ENCODE measurements around the gene SIPA1L3. TPM values are rescaled to one million over a fixed set of nuclear protein-coding genes. Genes with fewer than 3 reads are reported as not detected.

SIPA1L3 gene
- polyA plus RNA-seq, 6 donors from 2014 or later = 9.2 to 43.0 (median 19.5) TPM

- Mint-ChIP-seq H3K9me3 (no peaks in the 10 kb centered on the region), H3K27ac (peak overlapping the region; percentile 80 to 99 (median 88)), H3K27me3 (no peaks in the 10 kb centered on the region), H3K4me3 (peak overlapping the region in 5 of 8 donors; percentile 0 to 70 (median 21)), H3K4me1 (peaks cover 64 to 85% (median 85%) of the 10 kb centered on the region in 3 donors), H3K36me3 (peaks cover 1 to 3% of the 10 kb centered on the region in 2 donors)
- ATAC-seq (ENCODE audit: low read depth in 2 of 2) = no peak
- DNase-seq = no peak
Observed at GRCh38 chr19:37988758-37989635, 82.0 kb downstream of the SIPA1L3 start.

GRCh38 chr19:37989855-37990254 lies 82.8 kb downstream of the SIPA1L3 start:
- Mint-ChIP-seq H3K4me1 (peaks cover 59 to 85% (median 84%) of the 10 kb centered on the region in 3 donors), H3K9me3 (no peaks in the 10 kb centered on the region), H3K27ac (peak overlapping the region in 4 of 6 donors; percentile 36 to 82 (median 75)), H3K4me3 (peak overlapping the region in 3 of 8 donors; percentile 28 to 77 (median 44)), H3K27me3 (no peaks in the 10 kb centered on the region), H3K36me3 (peaks cover 8 to 10% of the 10 kb centered on the region in 2 donors)
- ATAC-seq (ENCODE audit: low read depth in 2 of 2) (no peak), DNase-seq (no peak)

GRCh38 chr19:37990362-37990761 lies 83.4 kb downstream of the SIPA1L3 start:
- no peaks in the 10 kb centered on the region for H3K27me3 Mint-ChIP-seq
- H3K4me1 Mint-ChIP-seq = peaks cover 58 to 85% (median 84%) of the 10 kb centered on the region in 3 donors
- peak overlapping the region; percentile 36 to 84 (median 75) for H3K27ac Mint-ChIP-seq

GRCh38 chr19:37991176-37991835 lies 84.3 kb downstream of the SIPA1L3 start:
- no peaks in the 10 kb centered on the region for H3K27me3 Mint-ChIP-seq
- ATAC-seq (ENCODE audit: low read depth in 2 of 2) (no peak), DNase-seq (no peak)
- H3K9me3 Mint-ChIP-seq = no peaks in the 10 kb centered on the region
- peaks cover 10 to 15% of the 10 kb centered on the region in 2 donors for H3K36me3 Mint-ChIP-seq
- H3K4me1 Mint-ChIP-seq = peaks cover 54 to 85% (median 82%) of the 10 kb centered on the region in 3 donors
- H3K4me3 Mint-ChIP-seq = peak overlapping the region in 5 of 8 donors; percentile 21 to 78 (median 51)
- H3K27ac Mint-ChIP-seq = peak overlapping the region; percentile 9 to 97 (median 70)

More at GRCh38 chr19:37990362-37990761, 83.4 kb downstream of the SIPA1L3 start:
- peaks cover 10 to 13% of the 10 kb centered on the region in 2 donors for H3K36me3 Mint-ChIP-seq
- DNase-seq = no peak
- ATAC-seq (ENCODE audit: low read depth in 2 of 2) = no peak
- H3K4me3 Mint-ChIP-seq = peak overlapping the region in 2 of 8 donors; percentile 28 to 47
- no peaks in the 10 kb centered on the region for H3K9me3 Mint-ChIP-seq

- H3K4me1 Mint-ChIP-seq = peaks cover 49 to 83% (median 76%) of the 10 kb centered on the region in 3 donors
- H3K36me3 Mint-ChIP-seq = peaks cover 10 to 15% of the 10 kb centered on the region in 2 donors
- no peaks in the 10 kb centered on the region for H3K9me3 Mint-ChIP-seq
- peak overlapping the region in 5 of 8 donors; percentile 21 to 78 (median 51) for H3K4me3 Mint-ChIP-seq
- H3K27me3 Mint-ChIP-seq = no peaks in the 10 kb centered on the region
- peak overlapping the region in 5 of 6 donors; percentile 9 to 89 (median 49) for H3K27ac Mint-ChIP-seq
- DNase-seq (no peak), ATAC-seq (ENCODE audit: low read depth in 2 of 2) (peak; percentile 51 to 62)
Observed at GRCh38 chr19:37991841-37992248, 84.8 kb downstream of the SIPA1L3 start.

GRCh38 chr19:37992761-37993160 lies 85.8 kb downstream of the SIPA1L3 start:
- no peaks in the 10 kb centered on the region for H3K27me3 Mint-ChIP-seq
- peak overlapping the region in 2 of 6 donors; percentile 41 to 54 for H3K27ac Mint-ChIP-seq
- DNase-seq (no peak), ATAC-seq (ENCODE audit: low read depth in 2 of 2) (no peak)
- H3K4me3 Mint-ChIP-seq = no peak overlapping the region
- H3K9me3 Mint-ChIP-seq = no peaks in the 10 kb centered on the region
- peaks cover 10 to 15% of the 10 kb centered on the region in 2 donors for H3K36me3 Mint-ChIP-seq
- peaks cover 42 to 82% (median 67%) of the 10 kb centered on the region in 3 donors for H3K4me1 Mint-ChIP-seq

GRCh38 chr19:37994823-37995130 lies 87.8 kb downstream of the SIPA1L3 start:
- Mint-ChIP-seq H3K4me3 (no peak overlapping the region), H3K36me3 (peaks cover 15 to 16% of the 10 kb centered on the region in 2 donors), H3K27ac (peak overlapping the region in 5 of 6 donors; percentile 29 to 92 (median 58)), H3K27me3 (no peaks in the 10 kb centered on the region), H3K9me3 (no peaks in the 10 kb centered on the region), H3K4me1 (peaks cover 43 to 85% (median 65%) of the 10 kb centered on the region in 3 donors)
- ATAC-seq (ENCODE audit: low read depth in 2 of 2) = no peak
- no peak for DNase-seq

- H3K36me3 Mint-ChIP-seq = peaks cover 15 to 16% of the 10 kb centered on the region in 2 donors
- H3K27ac Mint-ChIP-seq = peak overlapping the region in 4 of 6 donors; percentile 29 to 88 (median 54)
- H3K4me3 Mint-ChIP-seq = no peak overlapping the region
- ATAC-seq (ENCODE audit: low read depth in 2 of 2) (no peak), DNase-seq (no peak)
- no peaks in the 10 kb centered on the region for H3K27me3 Mint-ChIP-seq
- H3K9me3 Mint-ChIP-seq = no peaks in the 10 kb centered on the region
- H3K4me1 Mint-ChIP-seq = peaks cover 43 to 85% (median 63%) of the 10 kb centered on the region in 3 donors
Observed at GRCh38 chr19:37995346-37995745, 88.3 kb downstream of the SIPA1L3 start.

GRCh38 chr19:37997911-37998344 lies 90.9 kb downstream of the SIPA1L3 start:
- no peak for ATAC-seq (ENCODE audit: low read depth in 2 of 2)
- Mint-ChIP-seq H3K27ac (peak overlapping the region in 5 of 6 donors; percentile 7 to 88 (median 41)), H3K9me3 (no peaks in the 10 kb centered on the region), H3K36me3 (peaks cover 15 to 16% of the 10 kb centered on the region in 2 donors), H3K4me1 (peaks cover 29 to 76% (median 48%) of the 10 kb centered on the region in 3 donors), H3K27me3 (no peaks in the 10 kb centered on the region), H3K4me3 (peak overlapping the region in 1 of 8 donors; percentile 82)
- DNase-seq = no peak

- no peaks in the 10 kb centered on the region for H3K9me3 Mint-ChIP-seq
- H3K27me3 Mint-ChIP-seq = no peaks in the 10 kb centered on the region
- H3K27ac Mint-ChIP-seq = peak overlapping the region; percentile 81 to 93 (median 83)
- peak overlapping the region in 4 of 8 donors; percentile 19 to 82 (median 40) for H3K4me3 Mint-ChIP-seq
- ATAC-seq (ENCODE audit: low read depth in 2 of 2) = no peak
- H3K4me1 Mint-ChIP-seq = peaks cover 27 to 72% (median 42%) of the 10 kb centered on the region in 3 donors
- DNase-seq = no peak
- H3K36me3 Mint-ChIP-seq = peaks cover 13 to 16% of the 10 kb centered on the region in 2 donors
Observed at GRCh38 chr19:37998801-37999308, 91.8 kb downstream of the SIPA1L3 start.

- H3K9me3 Mint-ChIP-seq = no peaks in the 10 kb centered on the region
- peaks cover 8 to 9% of the 10 kb centered on the region in 2 donors for H3K36me3 Mint-ChIP-seq
- H3K4me3 Mint-ChIP-seq = peak overlapping the region in 5 of 8 donors; percentile 12 to 82 (median 29)
- H3K4me1 Mint-ChIP-seq = peaks cover 22 to 66% (median 35%) of the 10 kb centered on the region in 3 donors
- H3K27me3 Mint-ChIP-seq = no peaks in the 10 kb centered on the region
- peak overlapping the region; percentile 56 to 93 (median 81) for H3K27ac Mint-ChIP-seq
- DNase-seq (no peak), ATAC-seq (ENCODE audit: low read depth in 2 of 2) (peak; percentile 20 to 34)
Observed at GRCh38 chr19:37999309-38000213, 92.6 kb downstream of the SIPA1L3 start.

GRCh38 chr19:38001158-38001781 lies 94.3 kb downstream of the SIPA1L3 start:
- H3K27ac Mint-ChIP-seq = peak overlapping the region in 4 of 6 donors; percentile 9 to 57 (median 45)
- no peaks in the 10 kb centered on the region for H3K27me3 Mint-ChIP-seq
- H3K4me1 Mint-ChIP-seq = peaks cover 14 to 49% (median 21%) of the 10 kb centered on the region in 3 donors
- no peak for ATAC-seq (ENCODE audit: low read depth in 2 of 2)
- no peaks in the 10 kb centered on the region for H3K9me3 Mint-ChIP-seq
- H3K36me3 Mint-ChIP-seq = peaks cover 0 to 6% of the 10 kb centered on the region in 2 donors
- no peak overlapping the region for H3K4me3 Mint-ChIP-seq
- DNase-seq = no peak

All from naive B cell (primary cell).